Thoracic aorta (tissue), 2 donors: Measurements from ENCODE around the gene RRH. TPM values are rescaled to one million over a fixed set of nuclear protein-coding genes. Genes with fewer than 3 reads are reported as not detected.

Experiments used
- ATAC-seq: fragments of 150-250 bp; one replicate; pipeline ENCODE4 v1.8.0; 2017; ENCODE audit warnings: low read depth; ENCODE audit not compliant: insufficient number of reproducible peaks, low FRiP score
- DNase-seq: peaks from one replicate; pipeline ENCODE4 v3.0.0-alpha.2; 2020; ENCODE audit warnings: low spot score
- H3K27ac ChIP-seq, 2 donors: fragments of 200-600 bp; sonication (generic); 1 replicate in 1 of 2; 2 replicates in 1 of 2; pipeline ENCODE4 v1.5.1; 2016; ENCODE audit warnings: mild to moderate bottlenecking in 2 of 2, moderate library complexity in 2 of 2
- H3K27me3 ChIP-seq: fragments of 200-600 bp; sonication (generic); replicated peaks from 2 replicates; pipeline ENCODE4 v1.6.0; 2016; ENCODE audit warnings: mild to moderate bottlenecking; ENCODE audit not compliant: insufficient read depth
- H3K36me3 ChIP-seq: fragments of 200-600 bp; sonication (generic); one replicate; pipeline ENCODE4 v1.5.1; 2016
- H3K4me1 ChIP-seq, 2 donors: fragments of 200-600 bp; sonication (generic); 1 replicate in 1 of 2; 2 replicates in 1 of 2; pipeline versions ENCODE4 v1.5.1 to v1.6.0; 2016; ENCODE audit warnings: low read depth in 2 of 2, mild to moderate bottlenecking in 1 of 2; ENCODE audit not compliant: control insufficient read depth in 1 of 2
- H3K4me3 ChIP-seq: fragments of 200-600 bp; sonication (generic); 2 replicates; pipeline ENCODE4 v1.5.1; 2016; ENCODE audit warnings: mild to moderate bottlenecking
- H3K9me3 ChIP-seq: fragments of 200-600 bp; sonication (generic); 2 replicates; pipeline ENCODE4 v1.5.1; 2016
- total RNA-seq, 2 donors: library from RNA; depleted of rRNA; stranded (reverse); fragments of >200 nt; gene quantifications; one replicate each; pipeline versions ENCODE4 v1.1.0 to v1.2.3, GENCODE V29; 2016
- TF ChIP-seq, protein P1 (sequence below): fragments of 200-600 bp; sonication (generic); IDR thresholded peaks from one replicate; pipeline ENCODE4 v1.5.1; 2019; ENCODE audit warnings: antibody characterized with exemption

Gene RRH
- total RNA-seq, 2 donors from 2014 or later = 1.2 TPM; not detected in 1

GRCh38 chr4:109820563-109820962 is 7.2 kb upstream of the RRH start:
- TF ChIP-seq, protein P1, sequence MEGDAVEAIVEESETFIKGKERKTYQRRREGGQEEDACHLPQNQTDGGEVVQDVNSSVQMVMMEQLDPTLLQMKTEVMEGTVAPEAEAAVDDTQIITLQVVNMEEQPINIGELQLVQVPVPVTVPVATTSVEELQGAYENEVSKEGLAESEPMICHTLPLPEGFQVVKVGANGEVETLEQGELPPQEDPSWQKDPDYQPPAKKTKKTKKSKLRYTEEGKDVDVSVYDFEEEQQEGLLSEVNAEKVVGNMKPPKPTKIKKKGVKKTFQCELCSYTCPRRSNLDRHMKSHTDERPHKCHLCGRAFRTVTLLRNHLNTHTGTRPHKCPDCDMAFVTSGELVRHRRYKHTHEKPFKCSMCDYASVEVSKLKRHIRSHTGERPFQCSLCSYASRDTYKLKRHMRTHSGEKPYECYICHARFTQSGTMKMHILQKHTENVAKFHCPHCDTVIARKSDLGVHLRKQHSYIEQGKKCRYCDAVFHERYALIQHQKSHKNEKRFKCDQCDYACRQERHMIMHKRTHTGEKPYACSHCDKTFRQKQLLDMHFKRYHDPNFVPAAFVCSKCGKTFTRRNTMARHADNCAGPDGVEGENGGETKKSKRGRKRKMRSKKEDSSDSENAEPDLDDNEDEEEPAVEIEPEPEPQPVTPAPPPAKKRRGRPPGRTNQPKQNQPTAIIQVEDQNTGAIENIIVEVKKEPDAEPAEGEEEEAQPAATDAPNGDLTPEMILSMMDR = no peak
- DNase-seq = no peak
- Histone ChIP-seq H3K9me3 (no peaks in the 10 kb centered on the region), H3K27me3 (no peaks in the 10 kb centered on the region), H3K36me3 (no peaks in the 10 kb centered on the region), H3K27ac (no peak overlapping the region), H3K4me1 (peaks cover 11% of the 10 kb centered on the region in 2 donors), H3K4me3 (no peak overlapping the region)
- no peak for ATAC-seq

- ATAC-seq = no peak
- H3K9me3 ChIP-seq = no peaks in the 10 kb centered on the region
- H3K27me3 ChIP-seq = no peaks in the 10 kb centered on the region
- no peak for DNase-seq
- H3K27ac ChIP-seq = no peak overlapping the region
- H3K36me3 ChIP-seq = no peaks in the 10 kb centered on the region
- TF ChIP-seq, protein P1 = no peak
- no peak overlapping the region for H3K4me3 ChIP-seq
- H3K4me1 ChIP-seq = peaks cover 8 to 9% of the 10 kb centered on the region in 2 donors
These were observed 6.6 kb upstream of the RRH start for GRCh38 chr4:109821185-109821584.

GRCh38 chr4:109826719-109827118 is 1.1 kb upstream of the RRH start:
- H3K27me3 ChIP-seq = no peaks in the 10 kb centered on the region
- no peaks in the 10 kb centered on the region for H3K9me3 ChIP-seq
- TF ChIP-seq, protein P1 = peak; percentile 51
- no peaks in the 10 kb centered on the region for H3K36me3 ChIP-seq
- no peak overlapping the region for H3K27ac ChIP-seq
- DNase-seq (no peak), ATAC-seq (no peak)
- no peak overlapping the region for H3K4me3 ChIP-seq
- no peaks in the 10 kb centered on the region for H3K4me1 ChIP-seq

DNA sequence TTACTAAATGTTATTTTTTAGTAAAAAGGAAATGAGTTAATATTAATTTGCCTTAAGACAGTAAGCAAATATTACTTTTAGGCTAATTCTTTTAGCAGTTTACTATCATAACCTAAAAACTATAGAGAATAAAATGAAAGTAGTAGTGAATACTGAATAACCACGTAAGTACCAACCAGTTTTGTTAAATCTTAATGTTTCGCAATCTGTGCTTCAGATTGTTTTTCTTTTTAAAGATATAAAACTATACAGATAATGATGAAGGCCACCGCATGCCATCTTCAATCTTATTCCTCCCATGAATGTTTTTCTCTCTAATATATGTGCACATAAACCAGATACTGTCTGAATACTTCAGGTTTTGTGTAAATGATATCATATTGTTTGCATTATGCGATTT is 6.0 kb downstream of the RRH start:
- no peaks in the 10 kb centered on the region for H3K36me3 ChIP-seq
- TF ChIP-seq, protein P1 = no peak
- no peak for DNase-seq
- no peak for ATAC-seq
- H3K4me3 ChIP-seq = no peak overlapping the region
- no peaks in the 10 kb centered on the region for H3K27me3 ChIP-seq
- H3K9me3 ChIP-seq = no peaks in the 10 kb centered on the region
- no peaks in the 10 kb centered on the region for H3K4me1 ChIP-seq
- no peak overlapping the region for H3K27ac ChIP-seq

DNA sequence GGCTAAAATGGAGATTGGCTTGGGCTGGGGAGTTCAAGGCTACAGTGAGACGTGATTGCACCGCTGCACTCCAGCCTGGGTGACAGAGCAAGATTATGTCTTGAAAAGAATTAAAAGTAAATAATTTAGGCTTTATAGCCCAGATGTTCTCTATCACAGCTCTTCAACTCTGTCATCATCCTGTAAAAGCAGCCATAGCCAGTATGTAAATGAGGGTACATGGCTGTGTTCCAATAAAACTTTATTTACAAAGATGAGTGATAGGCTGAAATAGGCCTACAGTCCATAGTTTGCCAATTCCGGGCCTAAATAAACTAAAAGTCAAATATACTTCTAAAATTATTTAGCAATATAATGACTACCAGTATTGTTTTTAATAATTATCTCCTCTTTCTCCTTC is 9.2 kb downstream of the RRH start:
- H3K4me3 ChIP-seq = no peak overlapping the region
- DNase-seq (no peak), ATAC-seq (no peak)
- no peaks in the 10 kb centered on the region for H3K4me1 ChIP-seq
- no peaks in the 10 kb centered on the region for H3K27me3 ChIP-seq
- H3K27ac ChIP-seq = no peak overlapping the region
- H3K9me3 ChIP-seq = no peaks in the 10 kb centered on the region
- H3K36me3 ChIP-seq = no peaks in the 10 kb centered on the region
- TF ChIP-seq, protein P1 = no peak
